CD4-positive, alpha-beta T cell treated with Interleukin-1 beta for 1 hour (primary cell): ENCODE data around the gene SNRPB2.
A peak's percentile ranks its signal among the peaks of the same experiment; 100 is the strongest.

Experiments used
- DNase-seq, 2 donors: peaks; one replicate each; pipeline ENCODE4 v3.0.0-alpha.2; 2020 to 2022

SNRPB2 gene

GRCh38 chr20:16740365-16741072 is 10.7 kb downstream of the SNRPB2 start:
- no peak for DNase-seq

GRCh38 chr20:16744178-16744807 is 14.5 kb downstream of the SNRPB2 start:
- DNase-seq = no peak

- no peak for DNase-seq
These were observed 15.4 kb downstream of the SNRPB2 start for GRCh38 chr20:16745204-16745603.

- no peak for DNase-seq
These were observed 17.5 kb downstream of the SNRPB2 start for GRCh38 chr20:16747291-16747811.

- no peak for DNase-seq
These were observed 18.6 kb downstream of the SNRPB2 start, which contains the start of gene OTOR for GRCh38 chr20:16748308-16748900. Gene OTOR (plus strand): TSS chr20:16748358. CDS start chr20:16748402, 44 bp downstream.

GRCh38 chr20:16749573-16749972 is 19.7 kb downstream of the SNRPB2 start:
- DNase-seq = no peak

- no peak for DNase-seq
These were observed 22.3 kb downstream of the SNRPB2 start for GRCh38 chr20:16752082-16752481.

GRCh38 chr20:16752901-16753300 is 23.1 kb downstream of the SNRPB2 start:
- no peak for DNase-seq

GRCh38 chr20:16758454-16759180 is 28.8 kb downstream of the SNRPB2 start:
- DNase-seq = no peak

GRCh38 chr20:16759181-16759563 is 29.3 kb downstream of the SNRPB2 start:
- DNase-seq = no peak

- no peak for DNase-seq
These were observed 30.8 kb downstream of the SNRPB2 start for GRCh38 chr20:16760431-16761304.

- peak; percentile 27 to 58 for DNase-seq
These were observed 31.5 kb downstream of the SNRPB2 start for GRCh38 chr20:16761305-16761829.

GRCh38 chr20:16764560-16764959 is 34.7 kb downstream of the SNRPB2 start:
- DNase-seq = no peak

- no peak for DNase-seq
These were observed 41.4 kb downstream of the SNRPB2 start for GRCh38 chr20:16771213-16771612.

- no peak for DNase-seq
These were observed 46.1 kb downstream of the SNRPB2 start for GRCh38 chr20:16775961-16776360.

GRCh38 chr20:16777126-16777525 is 47.3 kb downstream of the SNRPB2 start:
- no peak for DNase-seq

GRCh38 chr20:16778159-16778558 is 48.3 kb downstream of the SNRPB2 start:
- no peak for DNase-seq

GRCh38 chr20:16781496-16781895 is 51.7 kb downstream of the SNRPB2 start:
- DNase-seq = no peak

GRCh38 chr20:16785226-16785625 is 55.4 kb downstream of the SNRPB2 start:
- no peak for DNase-seq
